Loucy (cell line): ENCODE measurements around the gene HAP1.

Experiments
- H2AFZ ChIP-seq: fragments of 200-600 bp; sonication (generic); 2 replicates; pipeline ENCODE4 v1.6.0; 2016; ENCODE audit warnings: antibody characterized with exemption, mild to moderate bottlenecking, low read length, moderate library complexity
- H3F3A ChIP-seq: fragments of 200-600 bp; 2 replicates; pipeline ENCODE4 v1.6.0; 2016; ENCODE audit warnings: antibody characterized with exemption, low read depth, mild to moderate bottlenecking
- H3K27me3 ChIP-seq: fragments of 200-600 bp; sonication (generic); 2 replicates; pipeline ENCODE4 v1.6.1; 2014; ENCODE audit warnings: low read length, mild to moderate bottlenecking; ENCODE audit not compliant: insufficient read depth, poor library complexity, severe bottlenecking
- H3K36me3 ChIP-seq: fragments of 200-600 bp; sonication (generic); 2 replicates; pipeline ENCODE4 v1.6.1; 2016; ENCODE audit warnings: low read length; ENCODE audit not compliant: insufficient read depth
- H3K4me1 ChIP-seq: fragments of 200-600 bp; sonication (generic); 2 replicates; pipeline ENCODE4 v1.5.1; 2014; ENCODE audit warnings: low read length, mild to moderate bottlenecking; ENCODE audit not compliant: insufficient read depth, poor library complexity, severe bottlenecking
- H3K4me2 ChIP-seq: fragments of 200-600 bp; sonication (generic); 2 replicates; pipeline ENCODE4 v1.6.0; 2014; ENCODE audit warnings: antibody characterized with exemption, low read length, low read depth, mild to moderate bottlenecking; ENCODE audit not compliant: poor library complexity, severe bottlenecking
- H3K4me3 ChIP-seq: fragments of 200-600 bp; sonication (generic); 2 replicates; pipeline ENCODE4 v1.5.1; 2014; ENCODE audit warnings: low read length, mild to moderate bottlenecking, mixed read lengths; ENCODE audit not compliant: poor library complexity, severe bottlenecking
- H3K79me2 ChIP-seq: fragments of 200-600 bp; sonication (generic); 2 replicates; pipeline ENCODE4 v1.6.1; 2014; ENCODE audit warnings: low read length; ENCODE audit not compliant: insufficient read depth
- H3K9ac ChIP-seq: fragments of 200-600 bp; sonication (generic); 2 replicates; pipeline ENCODE4 v1.6.0; 2014; ENCODE audit warnings: mild to moderate bottlenecking, low read depth, low read length, moderate library complexity; ENCODE audit not compliant: poor library complexity, severe bottlenecking
- H3K9me2 ChIP-seq: fragments of 200-600 bp; sonication (generic); replicated peaks from 2 replicates; pipeline ENCODE4 v1.6.1; 2016; ENCODE audit warnings: low read depth, low read length, mixed read lengths
- H3K9me3 ChIP-seq: fragments of 200-600 bp; sonication (generic); 2 replicates; pipeline ENCODE4 v1.6.1; 2014; ENCODE audit warnings: mild to moderate bottlenecking, antibody characterized with exemption, low read length, low read depth; ENCODE audit not compliant: insufficient read depth
- H4K20me1 ChIP-seq: fragments of 200-600 bp; sonication (generic); 2 replicates; pipeline ENCODE4 v1.6.0; 2014; ENCODE audit warnings: antibody characterized with exemption, low read length, mild to moderate bottlenecking; ENCODE audit not compliant: insufficient read depth, poor library complexity, severe bottlenecking
- CTCF ChIP-seq: fragments of 200-600 bp; sonication (generic); conservative IDR thresholded peaks from 2 replicates; pipeline ENCODE4 v1.5.1; 2014; ENCODE audit warnings: mild to moderate bottlenecking, antibody characterized with exemption, low read length
- EZH2phosphoT487 ChIP-seq: fragments of 200-600 bp; IDR thresholded peaks from 2 replicates; pipeline ENCODE4 v1.6.1; 2018; ENCODE audit warnings: antibody characterized with exemption, mild to moderate bottlenecking, moderate library complexity, borderline replicate concordance

The HAP1 gene

GRCh38 chr17:41728056-41728455 lies 6.4 kb downstream of the HAP1 start:
- H3K4me3 ChIP-seq: no peak overlapping the region
- H4K20me1 ChIP-seq: no peaks in the 10 kb centered on the region

GRCh38 chr17:41725134-41725533 lies 9.3 kb downstream of the HAP1 start:
- no peaks in the 10 kb centered on the region for H3K79me2 ChIP-seq
- TF ChIP-seq EZH2phosphoT487 (no peak), CTCF (no peak)
- H3K9me3 ChIP-seq: no peaks in the 10 kb centered on the region
- peaks cover under 1% of the 10 kb centered on the region for H3K4me1 ChIP-seq
- no peaks in the 10 kb centered on the region for H3K9me2 ChIP-seq
- H3K4me3 ChIP-seq: no peak overlapping the region
- no peaks in the 10 kb centered on the region for H4K20me1 ChIP-seq
- no peak overlapping the region for H2AFZ ChIP-seq
- no peak overlapping the region for H3K4me2 ChIP-seq
- H3F3A ChIP-seq: no peaks in the 10 kb centered on the region
- H3K9ac ChIP-seq: no peak overlapping the region
- H3K36me3 ChIP-seq: no peaks in the 10 kb centered on the region
- no peaks in the 10 kb centered on the region for H3K27me3 ChIP-seq

More at GRCh38 chr17:41728056-41728455, 6.4 kb downstream of the HAP1 start:
- Histone ChIP-seq H3K9me2 (no peaks in the 10 kb centered on the region), H3K27me3 (no peaks in the 10 kb centered on the region), H3K4me1 (peaks cover 4% of the 10 kb centered on the region), H3K9ac (no peak overlapping the region), H3K79me2 (no peaks in the 10 kb centered on the region), H3K4me2 (no peak overlapping the region), H3F3A (no peaks in the 10 kb centered on the region), H3K36me3 (no peaks in the 10 kb centered on the region), H3K9me3 (no peaks in the 10 kb centered on the region), H2AFZ (no peak overlapping the region)
- no peak for TF ChIP-seq CTCF
- no peak for TF ChIP-seq EZH2phosphoT487

- Histone ChIP-seq H3F3A (no peaks in the 10 kb centered on the region), H3K36me3 (no peaks in the 10 kb centered on the region), H3K9me2 (no peaks in the 10 kb centered on the region), H4K20me1 (no peaks in the 10 kb centered on the region), H3K79me2 (no peaks in the 10 kb centered on the region), H3K9me3 (no peaks in the 10 kb centered on the region), H3K4me2 (no peak overlapping the region), H3K4me3 (no peak overlapping the region), H3K9ac (no peak overlapping the region), H2AFZ (no peak overlapping the region), H3K27me3 (no peaks in the 10 kb centered on the region), H3K4me1 (no peaks in the 10 kb centered on the region)
- TF ChIP-seq EZH2phosphoT487 (no peak), CTCF (no peak)
Measured at GRCh38 chr17:41724476-41725050, 9.9 kb downstream of the HAP1 start.
